Measurements from ENCODE around the gene HSF2BP. TPM values are rescaled to one million over a fixed set of nuclear protein-coding genes. Genes with fewer than 3 reads are reported as not detected.

The HSF2BP gene
- total and polyA plus RNA-seq, 2 of the 8 experiments (the other 6 are each of a cell fraction or from before 2014, with no cell fraction given) = 0.51 to 0.93 TPM

DNA sequence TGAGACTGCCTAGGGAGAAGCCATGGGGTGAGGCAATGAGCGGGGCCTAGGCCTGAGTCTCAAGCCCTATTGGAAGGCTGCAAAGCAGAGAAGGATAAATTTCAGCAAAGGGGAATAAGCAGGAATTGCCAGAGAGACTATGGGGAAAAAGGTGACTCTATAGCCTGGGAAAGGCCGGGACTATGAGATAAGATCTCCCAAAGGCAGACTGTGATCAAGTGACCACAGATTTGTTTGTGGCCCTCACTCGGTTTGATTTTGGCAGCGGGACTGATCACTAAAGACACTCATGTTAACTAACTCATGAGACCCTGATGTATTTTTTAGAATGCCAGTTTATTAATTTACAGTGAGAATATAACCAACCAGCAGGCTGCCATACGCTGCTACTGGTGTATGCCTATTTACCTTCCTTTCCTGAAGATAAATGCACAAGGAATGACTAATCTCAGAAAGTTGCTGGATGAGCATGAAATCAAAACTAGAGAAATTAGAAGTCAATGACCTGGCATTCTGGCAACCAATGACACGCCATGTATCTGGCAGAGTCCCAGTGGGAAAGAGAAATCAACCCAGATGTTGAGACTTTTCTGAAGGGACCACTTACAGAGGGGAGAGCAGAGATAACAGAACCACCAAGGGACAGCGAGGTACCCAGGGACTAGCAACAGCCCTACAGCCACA, 4.3 kb downstream of the HSF2BP start (continued):
- no peak for TF ChIP-seq SIN3A (conservative IDR thresholded peaks at IDR 0.05 in 1 of 2, IDR thresholded peaks at IDR 0.05 in 1 of 2; ENCODE audit: low read depth in 1 of 2, low read length in 2 of 2)
